ENCODE data around the gene GSDME.

The GSDME gene

DNA sequence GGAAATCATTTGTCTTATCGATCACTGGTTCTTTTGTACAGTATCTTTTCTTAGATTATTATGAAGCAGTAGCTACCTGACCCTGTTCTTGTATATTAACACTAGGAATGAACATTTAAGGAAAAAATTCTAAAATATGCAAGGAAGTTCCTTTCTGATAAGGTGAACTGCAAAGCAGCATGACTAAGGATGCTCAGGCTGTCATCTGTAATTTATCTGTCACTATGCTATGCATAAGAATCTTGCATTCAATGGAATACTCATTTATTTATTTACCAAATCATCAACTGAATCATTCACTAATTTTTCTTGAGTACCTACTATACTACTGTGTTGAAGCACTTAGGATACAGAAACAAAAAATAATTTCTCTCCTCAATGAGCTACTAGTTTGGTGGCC, 5.8 kb downstream of the GSDME start:
- TF ChIP-seq ISL1 (CRISPR knock-in tag; IDR thresholded peaks at IDR 0.05), result peak; percentile 29; the same call in 1 of the 2 replicates
- no peak for TF ChIP-seq PPARA (CRISPR knock-in tag; IDR thresholded peaks at IDR 0.05; ENCODE audit: borderline replicate concordance)
- TF ChIP-seq TOX (CRISPR knock-in tag; IDR thresholded peaks at IDR 0.05; ENCODE audit: borderline replicate concordance), result no peak
- TF ChIP-seq, protein P1, sequence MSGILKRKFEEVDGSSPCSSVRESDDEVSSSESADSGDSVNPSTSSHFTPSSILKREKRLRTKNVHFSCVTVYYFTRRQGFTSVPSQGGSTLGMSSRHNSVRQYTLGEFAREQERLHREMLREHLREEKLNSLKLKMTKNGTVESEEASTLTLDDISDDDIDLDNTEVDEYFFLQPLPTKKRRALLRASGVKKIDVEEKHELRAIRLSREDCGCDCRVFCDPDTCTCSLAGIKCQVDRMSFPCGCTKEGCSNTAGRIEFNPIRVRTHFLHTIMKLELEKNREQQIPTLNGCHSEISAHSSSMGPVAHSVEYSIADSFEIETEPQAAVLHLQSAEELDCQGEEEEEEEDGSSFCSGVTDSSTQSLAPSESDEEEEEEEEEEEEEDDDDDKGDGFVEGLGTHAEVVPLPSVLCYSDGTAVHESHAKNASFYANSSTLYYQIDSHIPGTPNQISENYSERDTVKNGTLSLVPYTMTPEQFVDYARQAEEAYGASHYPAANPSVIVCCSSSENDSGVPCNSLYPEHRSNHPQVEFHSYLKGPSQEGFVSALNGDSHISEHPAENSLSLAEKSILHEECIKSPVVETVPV (CRISPR knock-in tag; IDR thresholded peaks at IDR 0.05), result no peak
- TF ChIP-seq, protein P2, sequence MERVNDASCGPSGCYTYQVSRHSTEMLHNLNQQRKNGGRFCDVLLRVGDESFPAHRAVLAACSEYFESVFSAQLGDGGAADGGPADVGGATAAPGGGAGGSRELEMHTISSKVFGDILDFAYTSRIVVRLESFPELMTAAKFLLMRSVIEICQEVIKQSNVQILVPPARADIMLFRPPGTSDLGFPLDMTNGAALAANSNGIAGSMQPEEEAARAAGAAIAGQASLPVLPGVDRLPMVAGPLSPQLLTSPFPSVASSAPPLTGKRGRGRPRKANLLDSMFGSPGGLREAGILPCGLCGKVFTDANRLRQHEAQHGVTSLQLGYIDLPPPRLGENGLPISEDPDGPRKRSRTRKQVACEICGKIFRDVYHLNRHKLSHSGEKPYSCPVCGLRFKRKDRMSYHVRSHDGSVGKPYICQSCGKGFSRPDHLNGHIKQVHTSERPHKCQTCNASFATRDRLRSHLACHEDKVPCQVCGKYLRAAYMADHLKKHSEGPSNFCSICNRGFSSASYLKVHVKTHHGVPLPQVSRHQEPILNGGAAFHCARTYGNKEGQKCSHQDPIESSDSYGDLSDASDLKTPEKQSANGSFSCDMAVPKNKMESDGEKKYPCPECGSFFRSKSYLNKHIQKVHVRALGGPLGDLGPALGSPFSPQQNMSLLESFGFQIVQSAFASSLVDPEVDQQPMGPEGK (CRISPR knock-in tag; IDR thresholded peaks at IDR 0.05; ENCODE audit: borderline replicate concordance), result no peak
- TF ChIP-seq, protein P3, sequence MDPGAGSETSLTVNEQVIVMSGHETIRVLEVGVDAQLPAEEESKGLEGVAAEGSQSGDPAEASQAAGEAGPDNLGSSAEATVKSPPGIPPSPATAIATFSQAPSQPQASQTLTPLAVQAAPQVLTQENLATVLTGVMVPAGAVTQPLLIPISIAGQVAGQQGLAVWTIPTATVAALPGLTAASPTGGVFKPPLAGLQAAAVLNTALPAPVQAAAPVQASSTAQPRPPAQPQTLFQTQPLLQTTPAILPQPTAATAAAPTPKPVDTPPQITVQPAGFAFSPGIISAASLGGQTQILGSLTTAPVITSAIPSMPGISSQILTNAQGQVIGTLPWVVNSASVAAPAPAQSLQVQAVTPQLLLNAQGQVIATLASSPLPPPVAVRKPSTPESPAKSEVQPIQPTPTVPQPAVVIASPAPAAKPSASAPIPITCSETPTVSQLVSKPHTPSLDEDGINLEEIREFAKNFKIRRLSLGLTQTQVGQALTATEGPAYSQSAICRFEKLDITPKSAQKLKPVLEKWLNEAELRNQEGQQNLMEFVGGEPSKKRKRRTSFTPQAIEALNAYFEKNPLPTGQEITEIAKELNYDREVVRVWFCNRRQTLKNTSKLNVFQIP (CRISPR knock-in tag; IDR thresholded peaks at IDR 0.05; ENCODE audit: borderline replicate concordance, low read depth), result no peak
- peak; percentile 21; the same call in 2 of the 3 replicates for ATAC-seq

GRCh38 chr7:24750441-24751055, 6.7 kb downstream of the GSDME start:
- ATAC-seq, result no peak
- no peak for TF ChIP-seq CREB5 (CRISPR knock-in tag; IDR thresholded peaks at IDR 0.05; ENCODE audit: low read depth)
- TF ChIP-seq ZC3H10 (CRISPR knock-in tag; IDR thresholded peaks at IDR 0.05), result no peak
- TF ChIP-seq, protein P2 (CRISPR knock-in tag; IDR thresholded peaks at IDR 0.05; ENCODE audit: borderline replicate concordance), result no peak
- TF ChIP-seq ARNTL (CRISPR knock-in tag; IDR thresholded peaks at IDR 0.05; ENCODE audit: borderline replicate concordance, low read depth), result no peak

DNA sequence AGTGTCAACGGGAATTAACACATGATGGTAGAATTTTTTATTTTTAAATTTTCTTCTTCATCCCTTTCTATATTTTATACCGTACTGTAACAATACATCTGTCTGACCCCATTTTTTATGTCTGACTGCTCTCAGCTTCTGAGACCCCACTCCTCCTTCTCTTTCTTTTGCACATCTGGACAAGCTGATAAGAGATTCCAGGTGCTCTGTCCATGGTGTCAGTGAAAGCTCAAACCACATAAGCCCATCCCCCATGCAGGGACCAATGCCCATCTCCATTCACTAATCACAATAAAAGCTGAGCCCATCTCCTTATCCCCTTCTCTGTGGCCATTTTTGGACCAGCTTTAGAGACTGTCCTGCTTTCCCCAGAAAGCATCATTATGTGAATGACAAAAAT, 8.7 kb downstream of the GSDME start:
- TF ChIP-seq BACH2 (CRISPR knock-in tag; IDR thresholded peaks at IDR 0.05; ENCODE audit: borderline replicate concordance) (no peak), ESRRG (CRISPR knock-in tag; IDR thresholded peaks at IDR 0.05) (no peak)
- no peak for ATAC-seq

GRCh38 chr7:24745355-24745754, 11.9 kb downstream of the GSDME start:
- no peak for TF ChIP-seq ZNF8 (CRISPR knock-in tag; IDR thresholded peaks at IDR 0.05)
- no peak for TF ChIP-seq GLIS3 (CRISPR knock-in tag; IDR thresholded peaks at IDR 0.05)
- 0 out of 2 replicates have a peak, but pooled peaks have one; percentile 38 for TF ChIP-seq ISL1 (CRISPR knock-in tag; IDR thresholded peaks at IDR 0.05)
- no peak for TF ChIP-seq OSR1 (CRISPR knock-in tag; IDR thresholded peaks at IDR 0.05)
- ATAC-seq, result no peak

GRCh38 chr7:24743471-24743870, 13.8 kb downstream of the GSDME start:
- ATAC-seq, result no peak

More at GRCh38 chr7:24743471-24743870, 13.8 kb downstream of the GSDME start:
- TF ChIP-seq ZFP30 (CRISPR knock-in tag; IDR thresholded peaks at IDR 0.05), result no peak
- no peak for TF ChIP-seq TCF4 (CRISPR knock-in tag; IDR thresholded peaks at IDR 0.05; ENCODE audit: borderline replicate concordance)
- no peak for TF ChIP-seq OSR1 (CRISPR knock-in tag; IDR thresholded peaks at IDR 0.05)
- TF ChIP-seq, protein P3 (CRISPR knock-in tag; IDR thresholded peaks at IDR 0.05; ENCODE audit: borderline replicate concordance, low read depth), result no peak
- TF ChIP-seq GLIS3 (CRISPR knock-in tag; IDR thresholded peaks at IDR 0.05), result no peak
- TF ChIP-seq, protein P1 (CRISPR knock-in tag; IDR thresholded peaks at IDR 0.05), result no peak

Data from SK-N-SH treated with all-trans-retinoic acid at 6 μM for 48 hours (cell line).